Measurements from ENCODE around the gene DQX1. TPM values are rescaled to one million over a fixed set of nuclear protein-coding genes. Genes with fewer than 3 reads are reported as not detected.

The DQX1 gene
- total and polyA plus RNA-seq, 9 of the 15 experiments (the other 6 are each of a cell fraction or from before 2014, with no cell fraction given): 0.04 to 0.38 (median 0.18) TPM; not detected in 1

- TF ChIP-seq ZNF511 (CRISPR knock-in tag; IDR thresholded peaks at IDR 0.05) (no peak), ZKSCAN1 (IDR thresholded peaks at IDR 0.05; ENCODE audit: low read depth, low read length) (no peak), NEUROD1 (IDR thresholded peaks at IDR 0.05; ENCODE audit: borderline replicate concordance, low read depth, low read length, partially characterized antibody) (no peak), PTRF (tag; IDR thresholded peaks at IDR 0.05) (no peak), CBFA2T2 (conservative IDR thresholded peaks at IDR 0.05) (no peak), STAT5A (IDR thresholded peaks at IDR 0.05; ENCODE audit: borderline replicate concordance, low read length) (no peak), KLF1 (tag; IDR thresholded peaks at IDR 0.05) (no peak), STAT5B (CRISPR knock-in tag; IDR thresholded peaks at IDR 0.05) (no peak), ARID1B (IDR thresholded peaks at IDR 0.05) (peak; percentile 38; the same call in 1 of the 2 replicates), SRSF9 (IDR thresholded peaks at IDR 0.05; ENCODE audit: borderline replicate concordance, low read depth, low read length) (no peak), TFAM (CRISPR knock-in tag; conservative IDR thresholded peaks at IDR 0.05) (no peak), MAFF (IDR thresholded peaks at IDR 0.05; ENCODE audit: low read length) (no peak), ZBTB33 (CRISPR knock-in tag; IDR thresholded peaks at IDR 0.05) (no peak), ZBTB43 (CRISPR knock-in tag; IDR thresholded peaks at IDR 0.05) (no peak), ZBTB17 (CRISPR knock-in tag; IDR thresholded peaks at IDR 0.05) (no peak), GATAD2B (IDR thresholded peaks at IDR 0.05; ENCODE audit: borderline replicate concordance) (no peak), FOXP1 (CRISPR knock-in tag; IDR thresholded peaks at IDR 0.05) (no peak), NFXL1 (CRISPR knock-in tag; IDR thresholded peaks at IDR 0.05) (no peak), TOE1 (IDR thresholded peaks at IDR 0.05; ENCODE audit: borderline replicate concordance) (no peak), TOE1 (CRISPR knock-in tag; IDR thresholded peaks at IDR 0.05; ENCODE audit: borderline replicate concordance, low read depth) (no peak), RFX7 (CRISPR knock-in tag; IDR thresholded peaks at IDR 0.05) (no peak), SMAD4 (CRISPR knock-in tag; conservative IDR thresholded peaks at IDR 0.05) (0 out of 2 replicates have a peak, but pooled peaks have one; percentile 30), ZNF311 (CRISPR knock-in tag; IDR thresholded peaks at IDR 0.05) (no peak), MECOM (CRISPR knock-in tag; IDR thresholded peaks at IDR 0.05) (no peak; the same call in 1 of the 2 replicates), SIX5 (IDR thresholded peaks at IDR 0.05; ENCODE audit: borderline replicate concordance in 1 of 2, insufficient read depth in 1 of 2, low read depth in 1 of 2, low read length in 2 of 2) (no peak), RBM34 (IDR thresholded peaks at IDR 0.05; ENCODE audit: borderline replicate concordance, insufficient read depth, low read length) (no peak), RCOR1 (IDR thresholded peaks at IDR 0.05; ENCODE audit: borderline replicate concordance in 1 of 2, low read depth in 2 of 2, low read length in 2 of 2) (no peak), POU5F1 (IDR thresholded peaks at IDR 0.05; ENCODE audit: borderline replicate concordance, low read depth, low read length, partially characterized antibody) (no peak)
These were observed 18.0 kb downstream of the DQX1 start (continued) for GRCh38 chr2:74507926-74508520.

All from K562 (cell line).